ENCODE results near the gene TMEM247. TPM values are rescaled to one million over a fixed set of nuclear protein-coding genes. Genes with fewer than 3 reads are reported as not detected.

TMEM247 gene
- total RNA-seq = not detected
- long read RNA-seq = 0 reads

DNA sequence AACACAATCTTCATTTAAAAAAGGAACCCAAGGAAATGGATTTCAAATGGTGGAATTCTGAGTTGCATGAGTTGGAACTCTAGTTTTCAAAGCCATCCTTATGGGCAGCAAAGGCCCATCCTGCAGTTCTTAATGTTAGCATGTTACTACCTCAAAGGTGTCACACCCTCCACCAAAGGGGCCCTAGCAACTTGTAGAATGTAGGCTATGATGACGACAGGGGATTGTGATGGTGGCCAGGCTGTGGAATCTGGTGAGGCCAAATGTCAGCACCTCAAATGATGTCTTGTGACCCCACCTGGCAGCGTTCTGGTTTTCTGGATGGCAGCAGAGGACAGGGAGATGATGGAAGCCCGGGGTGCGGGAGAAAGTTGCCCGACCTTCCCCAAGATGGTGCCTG, at the start of gene TMEM247:
TSS of gene TMEM247 (plus strand) at position 301 of the 400 bp plus-strand sequence.
- intact Hi-C loops (cut with micrococcal nuclease) = no loop called here
- no peaks in the 10 kb centered on the region for H3K4me1 ChIP-seq
- H3K9me3 ChIP-seq (replicated peaks) = no peaks in the 10 kb centered on the region
- DNase-seq = no peak
- H3K36me3 ChIP-seq = no peaks in the 10 kb centered on the region
- no peak within 1 kb of the TSS for H3K4me3 ChIP-seq
- no peaks in the 10 kb centered on the region for H3K27me3 ChIP-seq (ENCODE audit: low read depth)
- TF ChIP-seq, protein P1, sequence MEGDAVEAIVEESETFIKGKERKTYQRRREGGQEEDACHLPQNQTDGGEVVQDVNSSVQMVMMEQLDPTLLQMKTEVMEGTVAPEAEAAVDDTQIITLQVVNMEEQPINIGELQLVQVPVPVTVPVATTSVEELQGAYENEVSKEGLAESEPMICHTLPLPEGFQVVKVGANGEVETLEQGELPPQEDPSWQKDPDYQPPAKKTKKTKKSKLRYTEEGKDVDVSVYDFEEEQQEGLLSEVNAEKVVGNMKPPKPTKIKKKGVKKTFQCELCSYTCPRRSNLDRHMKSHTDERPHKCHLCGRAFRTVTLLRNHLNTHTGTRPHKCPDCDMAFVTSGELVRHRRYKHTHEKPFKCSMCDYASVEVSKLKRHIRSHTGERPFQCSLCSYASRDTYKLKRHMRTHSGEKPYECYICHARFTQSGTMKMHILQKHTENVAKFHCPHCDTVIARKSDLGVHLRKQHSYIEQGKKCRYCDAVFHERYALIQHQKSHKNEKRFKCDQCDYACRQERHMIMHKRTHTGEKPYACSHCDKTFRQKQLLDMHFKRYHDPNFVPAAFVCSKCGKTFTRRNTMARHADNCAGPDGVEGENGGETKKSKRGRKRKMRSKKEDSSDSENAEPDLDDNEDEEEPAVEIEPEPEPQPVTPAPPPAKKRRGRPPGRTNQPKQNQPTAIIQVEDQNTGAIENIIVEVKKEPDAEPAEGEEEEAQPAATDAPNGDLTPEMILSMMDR (IDR thresholded peaks at IDR 0.05; ENCODE audit: borderline replicate concordance) = no peak
- no peak within 1 kb of the TSS for H3K27ac ChIP-seq (replicated peaks)

DNA sequence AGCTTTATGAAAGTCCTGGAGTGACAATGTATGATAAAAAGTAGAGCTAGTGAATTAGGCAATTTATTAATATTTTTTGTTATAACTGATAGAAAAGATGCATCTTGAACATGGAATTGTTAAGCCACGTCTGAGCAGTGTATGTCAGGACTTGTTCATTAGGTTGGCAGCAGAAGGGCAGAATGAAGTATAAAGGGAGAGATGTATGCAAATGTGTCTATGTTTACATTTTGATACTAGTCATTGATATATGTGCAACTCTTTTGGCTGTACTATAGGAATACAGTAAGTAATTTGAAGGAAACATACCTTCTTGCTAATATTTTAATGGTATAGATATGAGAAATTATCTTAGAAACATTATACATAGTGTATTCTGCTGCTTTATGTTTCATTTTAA, 49.0 kb upstream of the TMEM247 start:
- Histone ChIP-seq H3K4me3 (no peak overlapping the region), H3K36me3 (no peaks in the 10 kb centered on the region), H3K27me3 (ENCODE audit: low read depth) (no peaks in the 10 kb centered on the region), H3K9me3 (replicated peaks) (peaks cover 6% of the 10 kb centered on the region), H3K4me1 (peaks cover 5% of the 10 kb centered on the region), H3K27ac (replicated peaks) (no peak overlapping the region)
- no peak for DNase-seq
- intact Hi-C loops (cut with micrococcal nuclease) = no loop called here
- TF ChIP-seq, protein P1 (IDR thresholded peaks at IDR 0.05; ENCODE audit: borderline replicate concordance) = no peak

DNA sequence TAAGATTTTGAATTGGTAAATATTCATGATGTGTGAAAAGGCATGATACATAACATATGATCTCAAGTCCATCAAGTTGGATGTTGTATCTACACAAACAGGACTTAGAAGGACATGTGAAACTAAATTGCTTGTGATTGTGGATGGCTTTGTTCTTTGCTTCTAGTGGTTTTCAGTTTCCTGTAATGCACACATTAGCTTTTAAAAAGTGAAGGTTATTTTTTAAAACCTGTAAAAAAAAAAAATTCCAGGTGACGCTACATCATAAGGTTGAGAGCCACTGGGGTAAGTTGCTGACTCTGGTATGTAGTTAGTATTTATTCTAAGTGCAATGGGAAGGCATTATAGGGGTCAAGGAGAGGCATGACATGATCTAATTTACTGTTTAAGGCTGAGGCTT, 48.4 kb upstream of the TMEM247 start:
- no peak overlapping the region for H3K4me3 ChIP-seq
- H3K9me3 ChIP-seq (replicated peaks) = peaks cover 6% of the 10 kb centered on the region
- H3K36me3 ChIP-seq = no peaks in the 10 kb centered on the region
- H3K27me3 ChIP-seq (ENCODE audit: low read depth) = no peaks in the 10 kb centered on the region
- H3K4me1 ChIP-seq = peaks cover 11% of the 10 kb centered on the region
- TF ChIP-seq, protein P1 (IDR thresholded peaks at IDR 0.05; ENCODE audit: borderline replicate concordance) = no peak
- H3K27ac ChIP-seq (replicated peaks) = no peak overlapping the region
- no peak for DNase-seq
- intact Hi-C loops (cut with micrococcal nuclease) = no loop called here

DNA sequence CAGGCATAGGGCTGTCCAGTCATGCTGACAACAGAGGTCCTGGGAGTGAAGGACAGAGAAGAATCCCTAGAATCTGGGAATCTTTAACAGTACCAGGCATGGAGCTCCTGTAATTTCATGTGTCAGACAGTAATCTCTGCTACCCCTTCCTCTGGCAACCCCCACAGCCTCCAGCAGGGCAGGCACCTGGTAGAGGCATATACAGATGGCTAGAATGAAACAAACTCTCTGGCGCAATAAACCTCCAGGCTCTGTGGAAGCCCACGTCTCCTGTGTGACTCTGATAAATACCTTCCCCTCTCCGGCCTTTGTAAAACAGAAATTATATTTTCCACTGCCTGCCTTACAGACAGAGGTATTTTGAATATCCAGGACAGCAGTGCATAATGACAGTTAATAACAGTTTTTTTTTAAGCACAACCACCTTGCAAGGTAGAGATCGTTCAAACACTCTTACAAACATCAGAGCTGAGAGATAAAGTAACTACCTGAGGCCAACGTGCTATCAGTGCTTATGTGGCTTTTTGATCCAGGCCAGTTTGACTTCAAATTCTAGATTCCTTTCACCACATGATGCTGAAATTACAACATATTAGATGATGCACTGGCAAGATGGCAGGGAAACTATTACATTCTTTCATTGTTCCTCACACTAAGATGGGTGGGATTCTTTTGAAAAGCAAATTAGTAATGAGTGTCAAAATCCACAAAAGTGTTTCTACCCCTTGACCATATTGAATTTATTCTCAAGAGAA, 47.7 kb upstream of the TMEM247 start:
- Histone ChIP-seq H3K9me3 (replicated peaks) (peaks cover 6% of the 10 kb centered on the region), H3K36me3 (no peaks in the 10 kb centered on the region), H3K4me3 (no peak overlapping the region), H3K27me3 (ENCODE audit: low read depth) (no peaks in the 10 kb centered on the region), H3K4me1 (peaks cover 14% of the 10 kb centered on the region), H3K27ac (replicated peaks) (no peak overlapping the region)
- DNase-seq = no peak
- intact Hi-C loops (cut with micrococcal nuclease) = no loop called here
- TF ChIP-seq, protein P1 (IDR thresholded peaks at IDR 0.05; ENCODE audit: borderline replicate concordance) = no peak

DNA sequence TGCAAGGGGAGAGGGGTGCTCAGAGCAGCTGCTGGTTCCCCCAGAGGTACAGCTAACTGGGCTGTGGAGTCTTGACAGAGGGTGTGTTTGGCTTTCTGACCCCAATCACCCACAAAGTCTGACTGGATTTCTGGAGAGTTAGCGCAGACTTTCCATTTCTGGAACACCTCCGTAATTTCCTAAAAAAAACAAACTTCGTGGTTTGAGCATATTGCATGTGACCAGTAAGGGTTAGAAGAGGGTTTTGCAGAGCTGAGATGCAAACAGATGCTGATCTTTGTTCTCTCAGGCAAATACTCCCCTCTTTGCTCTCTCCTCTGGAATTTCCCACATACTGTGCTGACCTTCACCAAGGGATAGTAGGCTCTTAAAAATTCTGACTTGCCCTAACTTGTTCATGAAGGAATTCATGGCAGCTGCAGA, 44.5 kb upstream of the TMEM247 start:
- no peaks in the 10 kb centered on the region for H3K27me3 ChIP-seq (ENCODE audit: low read depth)
- H3K4me3 ChIP-seq = no peak overlapping the region
- no peaks in the 10 kb centered on the region for H3K36me3 ChIP-seq
- no peaks in the 10 kb centered on the region for H3K9me3 ChIP-seq (replicated peaks)
- TF ChIP-seq, protein P1 (IDR thresholded peaks at IDR 0.05; ENCODE audit: borderline replicate concordance) = no peak
- peaks cover 14% of the 10 kb centered on the region for H3K4me1 ChIP-seq
- intact Hi-C loops (cut with micrococcal nuclease) = no loop called here
- no peak overlapping the region for H3K27ac ChIP-seq (replicated peaks)
- DNase-seq = no peak
